Activated T-helper 2 cell treated with anti-CD3 and anti-CD28 coated beads, Interferon-gamma antibody, Interleukin-2, Interleukin-4, amounts not matched to agents 10 μg/mL and 5 μg/mL and 100 μg/mL, durations not matched to agents 14 hours and 24 hours and 36 hours (primary cell): ENCODE data around the gene TRPC1. TPM values are rescaled to one million over a fixed set of nuclear protein-coding genes. Genes with fewer than 3 reads are reported as not detected.
A peak's percentile ranks its signal among the peaks of the same experiment; 100 is the strongest.

Source experiments
- DNase-seq: peaks from one replicate; pipeline ENCODE4 v3.0.0; 2021; ENCODE audit warnings: low spot score
- H3K27ac Mint-ChIP-seq: one replicate; pipeline ENCODE4 v1.8.0; 2021; ENCODE audit warnings: mixed read lengths
- H3K27me3 Mint-ChIP-seq: one replicate; pipeline ENCODE4 v1.8.0; 2021; ENCODE audit warnings: low read depth, mixed read lengths
- H3K36me3 Mint-ChIP-seq: one replicate; pipeline ENCODE4 v1.8.0; 2021; ENCODE audit warnings: low read depth, mixed read lengths
- H3K4me1 Mint-ChIP-seq: one replicate; pipeline ENCODE4 v1.8.0; 2021; ENCODE audit warnings: low read depth, mixed read lengths
- H3K4me3 Mint-ChIP-seq: one replicate; pipeline ENCODE4 v1.8.0; 2021; ENCODE audit warnings: low read depth, mild to moderate bottlenecking, moderate library complexity, mixed read lengths
- H3K9me3 Mint-ChIP-seq: one replicate; pipeline ENCODE4 v1.8.0; 2021; ENCODE audit warnings: mixed read lengths
- intact Hi-C: fragments of 100-400 bp; cut with micrococcal nuclease; formaldehyde crosslinking; loops from one replicate; pipeline ENCODE4 v1.15.1; 2023
- total RNA-seq: library from RNA; stranded (reverse); gene quantifications from 2 replicates; pipeline ENCODE4 v1.2.3, GENCODE V29; 2022

TRPC1 gene
- total RNA-seq, 1 donor from 2014 or later, result 2.5 TPM

- Mint-ChIP-seq H3K27me3 (peaks cover 33% of the 10 kb centered on the region), H3K9me3 (no peaks in the 10 kb centered on the region), H3K4me1 (no peaks in the 10 kb centered on the region), H3K36me3 (no peaks in the 10 kb centered on the region), H3K4me3 (no peak overlapping the region), H3K27ac (no peak overlapping the region)
- intact Hi-C loops, result no loop called here
- no peak for DNase-seq
These were observed 92.0 kb downstream of the TRPC1 start for GRCh38 chr3:142815803-142816202.

GRCh38 chr3:142817356-142817755 is 93.5 kb downstream of the TRPC1 start:
- Mint-ChIP-seq H3K9me3 (no peaks in the 10 kb centered on the region), H3K27me3 (peaks cover 30% of the 10 kb centered on the region), H3K4me3 (no peak overlapping the region), H3K27ac (no peak overlapping the region), H3K36me3 (no peaks in the 10 kb centered on the region), H3K4me1 (no peaks in the 10 kb centered on the region)
- intact Hi-C loops, result no loop called here
- no peak for DNase-seq

GRCh38 chr3:142817897-142818296 is 94.1 kb downstream of the TRPC1 start:
- no peaks in the 10 kb centered on the region for H3K9me3 Mint-ChIP-seq
- H3K27me3 Mint-ChIP-seq, result peaks cover 28% of the 10 kb centered on the region
- H3K27ac Mint-ChIP-seq, result no peak overlapping the region
- no peaks in the 10 kb centered on the region for H3K4me1 Mint-ChIP-seq
- intact Hi-C loops, result no loop called here
- DNase-seq, result no peak
- no peaks in the 10 kb centered on the region for H3K36me3 Mint-ChIP-seq
- no peak overlapping the region for H3K4me3 Mint-ChIP-seq

- no peaks in the 10 kb centered on the region for H3K4me1 Mint-ChIP-seq
- no peak overlapping the region for H3K4me3 Mint-ChIP-seq
- no peaks in the 10 kb centered on the region for H3K9me3 Mint-ChIP-seq
- H3K27me3 Mint-ChIP-seq, result peaks cover 30% of the 10 kb centered on the region
- H3K27ac Mint-ChIP-seq, result no peak overlapping the region
- DNase-seq, result no peak
- intact Hi-C loops, result no loop called here
- H3K36me3 Mint-ChIP-seq, result no peaks in the 10 kb centered on the region
These were observed 94.8 kb downstream of the TRPC1 start for GRCh38 chr3:142818651-142819050.

- intact Hi-C loops, result no loop called here
- Mint-ChIP-seq H3K27me3 (peaks cover 31% of the 10 kb centered on the region), H3K9me3 (no peaks in the 10 kb centered on the region), H3K4me1 (no peaks in the 10 kb centered on the region), H3K36me3 (no peaks in the 10 kb centered on the region), H3K27ac (no peak overlapping the region), H3K4me3 (no peak overlapping the region)
- DNase-seq, result no peak
These were observed 95.3 kb downstream of the TRPC1 start for GRCh38 chr3:142819179-142819578.

GRCh38 chr3:142828703-142829305 is 105.0 kb downstream of the TRPC1 start:
- Mint-ChIP-seq H3K4me3 (no peak overlapping the region), H3K9me3 (no peaks in the 10 kb centered on the region), H3K27ac (no peak overlapping the region), H3K27me3 (peaks cover 25% of the 10 kb centered on the region), H3K36me3 (no peaks in the 10 kb centered on the region), H3K4me1 (no peaks in the 10 kb centered on the region)
- intact Hi-C loops, result loop anchor here (1.0 to 10.0 kb wide), 3 partner anchors 158 to 234 kb away; partner anchors contain the start of gene PLS1
- DNase-seq, result peak; percentile 50

- intact Hi-C loops, result no loop called here
- H3K9me3 Mint-ChIP-seq, result no peaks in the 10 kb centered on the region
- no peaks in the 10 kb centered on the region for H3K36me3 Mint-ChIP-seq
- H3K4me3 Mint-ChIP-seq, result no peak overlapping the region
- H3K4me1 Mint-ChIP-seq, result no peaks in the 10 kb centered on the region
- no peak for DNase-seq
- peaks cover 26% of the 10 kb centered on the region for H3K27me3 Mint-ChIP-seq
- no peak overlapping the region for H3K27ac Mint-ChIP-seq
These were observed 113.7 kb downstream of the TRPC1 start for GRCh38 chr3:142837526-142837925.

GRCh38 chr3:142839831-142840230 is 116.0 kb downstream of the TRPC1 start:
- intact Hi-C loops, result loop anchor here (5.0 kb wide), 1 partner anchor 142 kb away; no protein-coding TSS in a partner anchor
- H3K27ac Mint-ChIP-seq, result no peak overlapping the region
- no peaks in the 10 kb centered on the region for H3K36me3 Mint-ChIP-seq
- H3K27me3 Mint-ChIP-seq, result peaks cover 21% of the 10 kb centered on the region
- DNase-seq, result no peak
- no peaks in the 10 kb centered on the region for H3K9me3 Mint-ChIP-seq
- H3K4me3 Mint-ChIP-seq, result no peak overlapping the region
- H3K4me1 Mint-ChIP-seq, result no peaks in the 10 kb centered on the region

- DNase-seq, result no peak
- intact Hi-C loops, result loop anchor here (5.0 kb wide), 1 partner anchor 138 kb away; no protein-coding TSS in a partner anchor
- Mint-ChIP-seq H3K4me3 (no peak overlapping the region), H3K27me3 (peaks cover 10% of the 10 kb centered on the region), H3K9me3 (no peaks in the 10 kb centered on the region), H3K36me3 (no peaks in the 10 kb centered on the region), H3K27ac (no peak overlapping the region), H3K4me1 (no peaks in the 10 kb centered on the region)
These were observed 120.6 kb downstream of the TRPC1 start for GRCh38 chr3:142844339-142844977.

GRCh38 chr3:142846779-142847577 is 123.1 kb downstream of the TRPC1 start:
- peaks cover 10% of the 10 kb centered on the region for H3K27me3 Mint-ChIP-seq

GRCh38 chr3:142849148-142849547 is 125.3 kb downstream of the TRPC1 start:
- H3K9me3 Mint-ChIP-seq, result no peaks in the 10 kb centered on the region
- H3K27me3 Mint-ChIP-seq, result peaks cover 8% of the 10 kb centered on the region

More at GRCh38 chr3:142846779-142847577, 123.1 kb downstream of the TRPC1 start:
- no peak overlapping the region for H3K4me3 Mint-ChIP-seq
- no peak overlapping the region for H3K27ac Mint-ChIP-seq
- H3K9me3 Mint-ChIP-seq, result no peaks in the 10 kb centered on the region
- H3K36me3 Mint-ChIP-seq, result no peaks in the 10 kb centered on the region
- intact Hi-C loops, result no loop called here
- DNase-seq, result no peak
- no peaks in the 10 kb centered on the region for H3K4me1 Mint-ChIP-seq

GRCh38 chr3:142850395-142851023 is 126.7 kb downstream of the TRPC1 start:
- no peak for DNase-seq
- no peak overlapping the region for H3K4me3 Mint-ChIP-seq
- H3K9me3 Mint-ChIP-seq, result no peaks in the 10 kb centered on the region
- H3K36me3 Mint-ChIP-seq, result no peaks in the 10 kb centered on the region
- H3K27me3 Mint-ChIP-seq, result peaks cover 5% of the 10 kb centered on the region
- H3K27ac Mint-ChIP-seq, result no peak overlapping the region
- intact Hi-C loops, result no loop called here
- H3K4me1 Mint-ChIP-seq, result no peaks in the 10 kb centered on the region

More at GRCh38 chr3:142849148-142849547, 125.3 kb downstream of the TRPC1 start:
- Mint-ChIP-seq H3K4me1 (no peaks in the 10 kb centered on the region), H3K36me3 (no peaks in the 10 kb centered on the region), H3K4me3 (no peak overlapping the region), H3K27ac (no peak overlapping the region)
- DNase-seq, result no peak
- intact Hi-C loops, result no loop called here
